NCI-H510A treated with DMSO at 0.1 percent for 48 hours (cell line): ENCODE data around the gene POTEE.
A peak's percentile ranks its signal among the peaks of the same experiment; 100 is the strongest.
"Not testable (repeated sequence)": the region's sequence is repeated elsewhere in the genome, so short reads cannot be mapped to it uniquely, and the experiment has no call there.

Experiments
- DNase-seq: peaks from one replicate; lab custom pipeline; 2025; lab: John Stamatoyannopoulos, UW

Gene POTEE

GRCh38 chr2:131209030-131209772 is at the start of gene POTEE:
Gene POTEE (plus strand): TSS chr2:131209536. CDS start chr2:131218403, 8,867 bp downstream.
- peak; percentile 81 for DNase-seq

GRCh38 chr2:131165562-131165961 is 43.8 kb upstream of the POTEE start:
- DNase-seq = not testable (repeated sequence)

- no peak for DNase-seq
Measured at GRCh38 chr2:131168538-131168937, 40.8 kb upstream of the POTEE start.

- not testable (repeated sequence) for DNase-seq
Measured at GRCh38 chr2:131178050-131178449, 31.3 kb upstream of the POTEE start.

- DNase-seq = not testable (repeated sequence)
Measured at GRCh38 chr2:131178721-131179418, 30.5 kb upstream of the POTEE start.

GRCh38 chr2:131181451-131181850 is 27.9 kb upstream of the POTEE start:
- DNase-seq = not testable (repeated sequence)

- not testable (repeated sequence) for DNase-seq
Measured at GRCh38 chr2:131193421-131193820, 15.9 kb upstream of the POTEE start.

- DNase-seq = not testable (repeated sequence)
Measured at GRCh38 chr2:131196186-131196585, 13.2 kb upstream of the POTEE start.

- DNase-seq = no peak
Measured at GRCh38 chr2:131201098-131201497, 8.2 kb upstream of the POTEE start.

GRCh38 chr2:131207839-131208238 is 1.5 kb upstream of the POTEE start:
- DNase-seq = not testable (repeated sequence)

- DNase-seq = not testable (repeated sequence)
Measured at GRCh38 chr2:131209773-131210104, 403 bp downstream of the POTEE start.

GRCh38 chr2:131210434-131211211 is 1.3 kb downstream of the POTEE start:
- not testable (repeated sequence) for DNase-seq

- DNase-seq = not testable (repeated sequence)
Measured at GRCh38 chr2:131217238-131217986, 8.1 kb downstream of the POTEE start.

GRCh38 chr2:131235543-131236449 is 26.5 kb downstream of the POTEE start:
- peak; percentile 9 for DNase-seq
